NCI-H1417 treated with DMSO at 0.1 percent for 48 hours (cell line): ENCODE results near the gene RAB30.

Experiments used
- DNase-seq: peaks from one replicate; lab custom pipeline; 2025; lab: John Stamatoyannopoulos, UW

The RAB30 gene

DNA sequence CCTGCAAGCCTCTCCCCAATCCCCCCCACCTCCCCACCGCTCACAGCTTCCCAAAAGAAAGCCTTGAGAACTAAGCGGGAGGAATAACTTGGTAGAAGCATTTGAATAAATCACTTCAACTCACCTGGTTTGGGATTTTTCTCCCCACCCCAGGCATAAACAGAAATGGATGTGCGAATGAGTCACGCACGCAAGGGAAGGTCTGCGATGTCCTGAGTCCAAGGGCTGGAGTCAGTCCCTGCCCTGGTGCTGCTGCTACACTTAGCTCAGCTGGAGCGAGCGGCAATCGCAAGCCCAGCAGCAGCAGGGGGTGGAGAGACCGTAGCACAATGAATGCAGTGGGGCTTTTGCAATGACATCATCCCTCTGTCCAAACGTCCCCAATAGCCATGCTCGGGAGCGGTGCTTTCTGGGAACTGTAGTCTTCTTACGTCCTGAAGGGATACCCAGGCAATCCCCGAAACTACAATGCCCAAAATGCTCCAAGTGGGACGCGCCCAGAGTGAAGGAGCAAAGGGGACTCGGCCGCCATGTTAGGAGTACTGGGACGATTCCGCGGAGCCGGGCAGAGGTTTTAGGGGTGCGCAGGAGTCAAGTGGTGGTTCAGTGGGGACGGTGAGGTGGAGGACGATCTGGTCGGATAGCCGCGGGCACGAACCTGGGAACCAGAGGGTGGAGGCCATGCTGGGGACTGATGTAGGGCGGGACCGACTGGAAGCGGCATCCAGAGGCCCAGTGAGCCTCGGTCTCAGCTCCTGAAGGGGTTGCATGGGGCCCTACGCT lies at the start of gene RAB30:
Gene RAB30 (minus strand): TSS at position 331 of the 783 bp plus-strand sequence. CDS start 74,581 bp downstream, outside the sequence.
- DNase-seq, result peak; percentile 98

DNA sequence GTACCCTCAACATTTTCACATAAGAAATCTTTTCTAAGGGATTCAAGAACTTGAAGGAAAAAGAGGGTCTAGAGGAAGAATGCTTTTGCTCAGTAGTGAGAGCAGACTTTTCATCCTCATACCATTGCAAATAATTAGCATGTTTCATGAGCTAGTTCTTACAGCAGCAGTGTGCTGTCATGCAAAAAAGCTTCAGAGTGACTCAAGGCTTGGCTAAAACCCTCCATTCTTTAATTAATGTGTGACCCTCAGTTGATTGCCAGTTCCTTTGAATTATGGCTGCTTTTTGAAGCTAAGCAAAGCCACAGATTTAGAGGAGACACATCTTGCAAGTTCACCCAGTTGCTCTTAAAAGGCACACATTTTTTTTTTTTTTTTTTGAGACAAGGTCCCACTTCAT lies 48.6 kb upstream of the RAB30 start:
- no peak for DNase-seq

DNA sequence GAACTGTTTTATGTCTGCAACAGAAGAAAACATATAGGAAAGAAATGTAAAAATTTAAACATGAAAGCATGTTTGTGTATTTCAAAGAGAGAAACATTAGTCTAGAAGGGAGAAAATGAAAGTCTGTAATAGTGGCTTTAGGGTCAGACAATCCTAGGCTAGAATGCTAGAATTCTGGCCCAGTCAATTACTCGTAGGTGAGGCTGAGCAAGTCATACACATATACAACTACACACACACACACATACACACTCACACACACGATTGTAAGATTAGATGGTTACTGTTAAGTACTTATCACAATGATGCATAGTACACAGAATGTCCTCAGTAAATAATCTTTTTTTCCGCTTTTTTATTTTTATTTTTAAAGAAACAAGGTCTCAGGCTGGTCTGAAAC lies 47.5 kb upstream of the RAB30 start:
- no peak for DNase-seq

GRCh38 chr11:83118814-83119213 lies 47.1 kb upstream of the RAB30 start:
- no peak for DNase-seq

DNA sequence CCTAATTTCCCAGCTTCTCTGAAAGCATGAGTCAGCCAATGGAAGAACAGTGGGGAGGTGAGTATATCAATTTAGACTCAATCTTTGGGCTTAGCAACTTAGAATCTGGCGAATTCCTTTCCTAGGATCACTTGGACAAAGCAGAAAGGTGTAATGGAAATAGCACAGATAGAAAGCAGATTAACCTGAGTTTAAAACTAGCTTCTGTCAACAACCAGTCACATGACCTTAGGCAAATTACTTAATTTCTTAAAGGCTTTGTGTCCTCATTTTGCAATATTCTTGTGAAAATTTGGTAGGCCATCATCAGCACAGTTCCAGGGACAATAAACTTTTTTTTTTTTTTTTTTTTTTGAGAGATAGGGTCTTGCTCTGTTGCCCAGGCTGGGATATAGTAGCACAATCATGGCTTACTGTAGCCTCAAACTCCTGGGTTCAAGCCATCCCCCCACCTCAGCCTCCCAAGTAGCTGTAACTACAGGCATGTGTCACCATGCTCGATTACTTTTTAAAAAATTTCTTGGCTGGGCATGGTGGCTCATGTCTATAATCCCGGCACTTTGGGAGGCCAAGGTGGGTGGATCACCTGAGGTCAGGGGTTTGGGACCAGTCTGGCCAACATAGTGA lies 44.4 kb upstream of the RAB30 start:
- DNase-seq, result no peak

DNA sequence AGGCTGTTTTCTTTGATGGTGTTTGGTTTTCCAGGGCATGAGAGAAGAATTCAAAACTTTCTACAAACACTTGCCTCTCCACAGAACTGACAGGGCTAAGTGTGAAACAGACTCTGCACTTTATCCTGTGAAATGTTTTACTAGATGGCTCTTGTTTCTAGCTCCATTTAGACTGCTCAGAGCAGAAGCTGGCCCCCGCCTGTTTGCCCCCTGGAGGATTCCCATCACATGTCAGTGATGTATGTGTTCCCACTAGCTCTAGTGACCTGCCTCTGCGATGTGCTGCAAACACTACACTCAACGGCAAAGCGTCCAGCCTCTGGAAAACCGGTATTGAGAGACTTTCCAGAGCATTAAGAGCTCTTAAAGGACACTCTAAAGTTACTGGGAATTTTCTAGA lies 43.9 kb upstream of the RAB30 start:
- no peak for DNase-seq

DNA sequence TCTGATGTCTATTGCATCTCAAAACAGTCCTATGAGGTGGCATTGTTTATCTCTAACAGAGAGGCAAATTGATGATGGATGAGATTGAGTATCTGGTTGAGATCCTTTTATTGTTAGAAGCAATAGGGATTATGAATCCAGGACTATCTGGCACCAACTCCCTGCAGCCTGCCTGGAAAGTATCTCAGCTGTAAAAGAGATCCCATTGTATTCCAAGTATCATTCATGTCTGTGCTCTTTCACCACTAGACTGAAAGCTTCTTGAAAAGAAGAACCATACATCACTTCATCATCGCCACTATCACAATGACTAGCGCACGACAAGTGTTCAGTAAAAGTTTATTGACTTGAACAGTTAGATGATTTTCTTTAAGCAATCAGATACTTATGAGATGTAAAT lies 43.3 kb upstream of the RAB30 start:
- no peak for DNase-seq

- no peak for DNase-seq
These were observed 41.2 kb upstream of the RAB30 start for GRCh38 chr11:83112886-83113285.

- DNase-seq, result no peak
These were observed 33.5 kb upstream of the RAB30 start for GRCh38 chr11:83105168-83105567.

DNA sequence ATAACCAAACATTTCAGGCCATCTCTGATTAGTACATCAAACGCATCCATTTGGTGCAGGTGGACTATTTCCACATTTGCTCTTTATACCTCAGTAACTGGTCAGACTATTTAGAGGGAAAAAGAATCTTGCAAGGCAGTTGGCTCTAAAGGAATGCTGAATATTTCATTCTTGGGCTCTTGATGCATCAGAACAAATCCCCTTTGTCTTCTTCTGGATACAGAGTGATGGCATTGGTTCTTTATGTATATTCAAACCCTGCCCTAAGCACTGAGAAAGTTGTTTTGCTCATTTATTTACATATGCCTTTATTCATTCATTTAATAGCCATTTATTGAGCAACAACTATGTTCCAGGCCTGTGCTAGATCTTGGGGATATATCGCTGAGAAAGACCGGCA lies 31.1 kb upstream of the RAB30 start:
- DNase-seq, result no peak

- no peak for DNase-seq
These were observed 25.9 kb upstream of the RAB30 start for GRCh38 chr11:83097429-83098075.

DNA sequence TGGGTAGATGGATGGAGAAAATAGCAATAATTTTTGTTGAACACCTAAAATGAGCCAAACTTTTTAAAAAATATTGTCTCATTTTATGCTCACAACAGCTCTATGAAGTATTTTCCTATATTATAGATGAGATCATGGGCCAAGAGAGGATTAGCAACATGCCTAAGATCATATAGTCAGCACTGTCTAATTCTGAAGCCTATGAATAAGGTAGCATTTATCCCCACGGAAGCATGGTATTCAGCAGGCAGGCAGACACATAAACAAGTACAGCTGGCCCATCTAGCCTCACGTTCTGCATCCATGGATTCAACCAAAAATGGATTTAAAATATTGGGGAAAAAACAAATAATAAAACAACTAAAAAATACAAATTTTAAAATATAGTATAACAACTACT lies 21.9 kb upstream of the RAB30 start:
- DNase-seq, result no peak

DNA sequence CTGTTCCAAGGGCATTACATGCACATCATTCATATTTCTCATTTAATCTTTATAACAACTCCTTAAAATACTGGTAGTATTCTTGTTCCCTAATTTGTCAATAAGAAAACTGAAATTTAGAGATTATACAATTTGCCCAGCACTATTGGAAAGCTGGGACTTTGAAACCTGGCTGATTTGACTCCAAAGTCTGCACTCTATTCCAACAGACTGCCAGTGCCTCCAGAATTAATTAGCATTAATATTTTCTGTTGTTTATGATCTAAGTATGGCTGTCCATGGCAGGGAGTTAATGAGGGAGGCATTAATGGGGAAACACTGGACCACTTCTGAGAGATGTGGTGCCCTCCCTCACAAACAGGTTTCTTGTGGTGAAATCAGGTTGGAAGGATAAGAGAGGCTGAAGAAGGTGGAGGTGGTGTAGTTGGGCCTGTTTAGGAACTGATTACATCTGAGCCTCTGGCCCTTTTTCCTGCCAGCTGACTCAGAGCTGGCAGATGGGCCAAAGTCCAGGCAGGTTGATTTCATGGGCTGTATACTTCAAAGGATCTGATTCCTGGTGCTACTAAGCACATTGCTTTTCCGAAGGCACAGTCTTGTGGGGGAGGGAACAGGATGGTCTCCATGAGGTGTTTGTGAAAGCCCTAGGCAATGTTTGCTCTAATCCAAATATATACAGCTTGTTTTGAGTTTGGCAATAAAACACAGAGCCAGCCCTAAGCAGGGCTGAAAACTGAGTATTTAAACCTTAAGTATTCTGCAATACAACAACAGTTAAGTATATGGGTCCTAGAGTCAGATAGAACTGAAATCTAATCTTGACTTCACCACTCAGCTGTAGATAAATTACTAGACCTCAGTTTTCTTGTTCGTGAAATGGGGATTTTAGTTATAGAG lies 21.0 kb upstream of the RAB30 start:
- DNase-seq, result no peak

- no peak for DNase-seq
These were observed 17.3 kb upstream of the RAB30 start for GRCh38 chr11:83088965-83089364.

DNA sequence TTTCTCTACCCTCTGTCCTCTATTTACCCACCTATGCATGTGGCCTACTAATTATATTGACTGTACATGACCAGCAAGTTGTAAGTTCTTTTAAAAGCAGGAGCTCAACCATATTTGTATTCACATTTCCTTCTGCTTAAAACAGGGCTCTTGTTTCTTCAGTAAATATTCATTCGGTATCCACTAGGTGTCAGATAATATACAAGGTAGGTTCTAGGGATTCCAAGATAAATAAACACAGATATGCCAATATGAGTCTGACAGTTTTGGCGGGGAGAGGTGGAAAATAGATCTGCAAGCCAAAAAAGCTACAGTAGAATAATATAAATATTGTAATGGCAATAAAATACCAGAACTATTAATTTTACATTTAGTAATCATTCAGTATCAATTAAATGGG lies 15.3 kb upstream of the RAB30 start:
- DNase-seq, result no peak

GRCh38 chr11:83079820-83080219 lies 8.1 kb upstream of the RAB30 start:
- DNase-seq, result no peak

DNA sequence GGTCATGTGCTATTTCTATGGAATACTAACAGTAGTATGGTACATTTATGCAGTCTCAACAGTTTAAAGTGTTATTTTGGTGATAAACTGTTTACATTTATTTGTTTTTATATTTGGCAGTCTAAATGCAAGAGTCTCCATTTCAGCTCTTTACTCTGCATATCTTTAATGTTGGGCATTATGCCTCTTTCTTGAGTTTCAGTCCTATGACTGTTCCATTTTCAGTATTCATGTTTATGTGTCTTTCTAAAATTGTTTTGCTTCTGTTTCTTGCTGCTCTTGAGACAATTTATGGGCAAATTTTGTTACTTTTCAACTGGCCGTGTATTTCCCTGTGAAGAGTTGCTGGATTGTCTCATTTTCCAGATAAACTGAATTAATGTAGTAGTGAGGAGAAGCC lies 6.6 kb upstream of the RAB30 start:
- DNase-seq, result no peak

DNA sequence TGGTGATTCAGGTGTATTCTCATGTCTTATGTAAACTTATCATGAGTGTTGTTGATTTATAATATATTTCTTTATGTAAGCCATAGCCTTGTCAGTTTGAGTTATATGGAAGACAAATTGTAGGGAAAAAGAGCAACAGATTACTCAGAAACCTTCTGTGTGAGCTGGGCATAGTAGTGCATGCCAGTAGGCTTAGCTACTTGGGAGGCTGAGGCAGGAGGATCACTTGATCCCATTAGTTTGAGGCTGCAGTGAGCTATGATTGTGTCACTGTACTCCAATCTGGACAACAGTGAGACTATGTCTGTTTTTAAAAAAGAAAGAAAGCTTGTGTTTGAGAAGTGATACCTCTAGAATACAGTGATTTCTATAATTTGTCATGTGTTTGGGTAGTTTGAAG lies 2.2 kb upstream of the RAB30 start:
- no peak for DNase-seq

- DNase-seq, result no peak
These were observed 1.6 kb upstream of the RAB30 start for GRCh38 chr11:83073258-83073657.

GRCh38 chr11:83072350-83073242 lies 899 bp upstream of the RAB30 start:
- no peak for DNase-seq
